ENCODE results near the gene HOXC10.

DNA sequence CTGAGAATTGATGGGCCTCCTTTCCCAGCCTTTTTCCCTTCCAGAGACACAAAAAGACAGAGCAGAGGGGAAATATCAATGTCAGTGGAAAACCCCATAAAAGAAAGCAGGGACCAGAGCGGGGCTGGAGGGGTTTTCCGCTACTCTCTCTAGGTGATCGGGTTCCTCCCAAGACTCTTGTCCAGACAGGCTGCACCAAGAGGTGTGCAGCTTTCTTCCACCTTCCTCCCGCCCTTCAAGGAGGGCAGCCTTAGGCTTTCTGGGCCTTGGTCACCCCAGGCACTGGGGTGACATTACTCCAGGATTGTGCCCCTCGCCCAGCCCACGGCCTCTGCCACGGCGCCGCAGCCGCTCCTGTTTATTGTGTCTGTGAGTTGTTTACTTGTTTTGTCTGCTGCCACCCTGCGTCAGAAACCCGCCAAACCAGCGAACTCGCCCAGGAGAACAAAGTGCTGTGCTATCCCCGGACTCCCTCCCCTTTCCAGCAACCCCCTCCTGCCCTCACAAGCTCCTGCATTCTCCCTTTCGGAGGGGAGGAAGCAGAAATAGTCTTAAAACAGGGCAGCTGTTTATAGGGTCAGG is 36.6 kb downstream of the HOXC10 start:
- TF ChIP-seq, protein P1, sequence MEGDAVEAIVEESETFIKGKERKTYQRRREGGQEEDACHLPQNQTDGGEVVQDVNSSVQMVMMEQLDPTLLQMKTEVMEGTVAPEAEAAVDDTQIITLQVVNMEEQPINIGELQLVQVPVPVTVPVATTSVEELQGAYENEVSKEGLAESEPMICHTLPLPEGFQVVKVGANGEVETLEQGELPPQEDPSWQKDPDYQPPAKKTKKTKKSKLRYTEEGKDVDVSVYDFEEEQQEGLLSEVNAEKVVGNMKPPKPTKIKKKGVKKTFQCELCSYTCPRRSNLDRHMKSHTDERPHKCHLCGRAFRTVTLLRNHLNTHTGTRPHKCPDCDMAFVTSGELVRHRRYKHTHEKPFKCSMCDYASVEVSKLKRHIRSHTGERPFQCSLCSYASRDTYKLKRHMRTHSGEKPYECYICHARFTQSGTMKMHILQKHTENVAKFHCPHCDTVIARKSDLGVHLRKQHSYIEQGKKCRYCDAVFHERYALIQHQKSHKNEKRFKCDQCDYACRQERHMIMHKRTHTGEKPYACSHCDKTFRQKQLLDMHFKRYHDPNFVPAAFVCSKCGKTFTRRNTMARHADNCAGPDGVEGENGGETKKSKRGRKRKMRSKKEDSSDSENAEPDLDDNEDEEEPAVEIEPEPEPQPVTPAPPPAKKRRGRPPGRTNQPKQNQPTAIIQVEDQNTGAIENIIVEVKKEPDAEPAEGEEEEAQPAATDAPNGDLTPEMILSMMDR (IDR thresholded peaks at IDR 0.05; ENCODE audit: poor library complexity) = peak; percentile 21
- TF ChIP-seq EZH2 (IDR thresholded peaks at IDR 0.05; ENCODE audit: borderline replicate concordance) = no peak

Data from hepatocyte (in vitro differentiated cells).